Umbilical cord (tissue), 2 donors: ENCODE measurements around the gene FBXO34. TPM values are rescaled to one million over a fixed set of nuclear protein-coding genes. Genes with fewer than 3 reads are reported as not detected.

Source experiments
- DNase-seq: peaks from one replicate; pipeline ENCODE4 v3.0.0-alpha.2; 2015; ENCODE audit warnings: low spot score
- total RNA-seq: library from RNA; depleted of rRNA; stranded (reverse); fragments of >200 nt; gene quantifications from one replicate; pipeline ENCODE4 v1.2.3, GENCODE V29; 2014; ENCODE audit warnings: low replicate concordance; ENCODE audit not compliant: insufficient read depth

Gene FBXO34, protein sequence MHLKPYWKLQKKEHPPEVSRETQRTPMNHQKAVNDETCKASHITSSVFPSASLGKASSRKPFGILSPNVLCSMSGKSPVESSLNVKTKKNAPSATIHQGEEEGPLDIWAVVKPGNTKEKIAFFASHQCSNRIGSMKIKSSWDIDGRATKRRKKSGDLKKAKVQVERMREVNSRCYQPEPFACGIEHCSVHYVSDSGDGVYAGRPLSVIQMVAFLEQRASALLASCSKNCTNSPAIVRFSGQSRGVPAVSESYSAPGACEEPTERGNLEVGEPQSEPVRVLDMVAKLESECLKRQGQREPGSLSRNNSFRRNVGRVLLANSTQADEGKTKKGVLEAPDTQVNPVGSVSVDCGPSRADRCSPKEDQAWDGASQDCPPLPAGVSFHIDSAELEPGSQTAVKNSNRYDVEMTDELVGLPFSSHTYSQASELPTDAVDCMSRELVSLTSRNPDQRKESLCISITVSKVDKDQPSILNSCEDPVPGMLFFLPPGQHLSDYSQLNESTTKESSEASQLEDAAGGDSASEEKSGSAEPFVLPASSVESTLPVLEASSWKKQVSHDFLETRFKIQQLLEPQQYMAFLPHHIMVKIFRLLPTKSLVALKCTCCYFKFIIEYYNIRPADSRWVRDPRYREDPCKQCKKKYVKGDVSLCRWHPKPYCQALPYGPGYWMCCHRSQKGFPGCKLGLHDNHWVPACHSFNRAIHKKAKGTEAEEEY
- total RNA-seq = 37.3 TPM

- DNase-seq = peak; percentile 99
Observed at GRCh38 chr14:55270832-55271571, at the start of gene FBXO34. Gene FBXO34 (plus strand): TSS chr14:55271421. CDS start chr14:55350391, 78,970 bp downstream.

DNA sequence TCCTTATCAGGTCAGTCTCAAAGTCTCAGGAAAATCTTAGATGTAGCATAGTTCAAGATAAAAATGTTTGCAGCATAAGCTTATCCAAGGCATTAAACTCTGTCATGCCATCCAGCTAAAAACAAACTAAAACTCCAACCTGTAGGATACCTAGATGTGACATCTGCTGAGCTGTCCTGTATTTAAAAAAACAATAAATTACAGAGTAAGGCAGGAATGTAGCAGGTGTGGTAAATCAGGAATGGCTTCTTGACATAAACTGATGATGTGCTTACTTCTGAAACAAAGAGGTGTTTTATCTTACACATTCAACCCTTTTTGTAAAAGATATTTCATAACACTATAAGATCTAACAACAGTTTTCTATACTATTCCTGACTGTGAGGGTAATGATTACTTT is 49.3 kb upstream of the FBXO34 start:
- peak; percentile 13 for DNase-seq

GRCh38 chr14:55223364-55223763 is 47.9 kb upstream of the FBXO34 start:
- no peak for DNase-seq

- no peak for DNase-seq
Observed at GRCh38 chr14:55228261-55228660, 43.0 kb upstream of the FBXO34 start.

GRCh38 chr14:55233591-55233990 is 37.6 kb upstream of the FBXO34 start:
- no peak for DNase-seq

GRCh38 chr14:55238019-55238680 is 33.1 kb upstream of the FBXO34 start:
- DNase-seq = peak; percentile 20

DNA sequence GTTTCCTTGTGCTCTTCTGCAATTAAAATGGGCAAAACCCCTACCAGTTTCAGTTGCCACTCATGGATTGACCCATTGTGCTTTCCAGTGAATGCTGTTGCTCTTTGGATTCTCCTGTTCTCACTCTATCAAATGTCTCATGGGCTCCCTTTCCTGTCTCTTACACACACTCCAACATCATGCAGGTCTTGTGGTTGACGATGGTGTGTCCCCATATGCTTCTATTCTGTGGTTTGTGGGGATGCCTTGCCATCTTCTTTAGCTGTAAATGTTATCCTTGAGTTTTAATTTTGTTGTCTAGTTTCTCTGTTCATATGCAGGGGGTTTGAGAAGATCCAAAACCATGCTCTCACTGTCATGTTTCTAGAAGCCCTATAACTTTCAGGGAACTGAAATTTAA is 31.9 kb upstream of the FBXO34 start:
- DNase-seq = no peak

DNA sequence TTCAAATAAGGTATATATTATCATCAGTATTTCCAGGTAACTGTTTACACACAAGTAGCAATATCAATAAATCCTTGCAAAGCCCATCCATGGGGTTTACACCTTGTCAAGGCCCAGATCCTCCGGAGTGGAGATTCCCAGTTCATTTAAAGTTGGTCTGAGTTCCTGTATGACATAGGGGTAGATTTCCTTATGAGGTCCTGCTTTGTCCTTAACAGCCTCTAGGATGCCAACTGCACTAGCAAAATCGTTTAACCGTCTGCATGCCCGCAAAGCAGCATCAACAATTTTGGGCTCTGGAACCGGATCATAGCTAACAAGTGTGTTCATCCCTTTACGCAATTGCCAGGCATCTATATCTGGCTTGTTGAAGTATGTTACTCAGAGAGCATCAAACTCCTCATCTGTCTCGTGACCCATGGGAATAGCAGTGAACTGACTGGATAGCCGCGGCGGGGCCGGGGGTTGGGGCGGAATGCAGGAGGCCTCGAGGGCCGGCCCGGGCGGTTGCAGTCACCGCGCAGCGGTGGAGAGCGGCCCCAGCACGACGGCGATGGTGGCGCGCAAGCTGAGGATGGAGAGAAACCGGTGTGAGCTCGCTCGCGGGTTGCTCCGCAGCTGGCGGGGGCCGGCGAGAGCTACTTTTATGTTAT is 30.6 kb upstream of the FBXO34 start:
- peak; percentile 13 for DNase-seq

DNA sequence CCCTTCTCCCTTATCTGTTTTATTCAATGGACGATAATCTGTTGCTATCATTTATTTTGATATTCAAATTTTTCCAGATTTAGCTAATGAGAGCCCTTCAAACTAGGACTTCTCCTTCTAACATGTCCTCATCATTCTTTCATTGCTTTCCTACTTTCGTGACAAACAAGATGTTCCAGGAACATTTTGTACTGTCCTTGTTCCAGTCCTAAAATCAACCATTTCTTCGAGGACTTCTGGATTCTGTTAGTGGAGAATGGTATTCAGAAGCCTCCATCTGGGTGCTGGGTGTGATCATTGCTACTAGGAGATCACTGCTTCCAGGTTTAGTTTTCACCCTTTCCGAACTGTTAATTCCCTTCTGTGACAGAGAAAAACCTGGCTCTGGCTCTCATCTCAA is 29.5 kb upstream of the FBXO34 start:
- no peak for DNase-seq

GRCh38 chr14:55243386-55243785 is 27.8 kb upstream of the FBXO34 start:
- DNase-seq = no peak

DNA sequence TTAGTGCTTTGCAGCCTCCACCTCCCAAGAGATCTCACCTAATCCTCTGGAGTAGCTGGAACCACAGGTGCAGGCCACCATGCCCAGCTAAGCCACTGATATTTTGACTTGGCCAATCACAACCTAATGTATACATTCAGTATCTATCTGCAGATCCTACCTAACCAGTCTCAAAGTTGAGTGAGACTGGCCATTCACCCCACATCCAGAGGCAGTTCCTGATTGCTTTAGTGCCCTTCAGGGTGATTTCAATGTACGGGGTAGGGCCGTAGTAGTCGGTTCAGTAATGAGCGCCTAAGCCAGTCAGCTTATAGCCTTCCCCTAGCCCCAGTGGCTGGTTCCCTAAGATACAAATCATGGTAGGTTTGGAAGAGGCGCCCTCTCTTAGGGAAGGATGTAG is 27.4 kb upstream of the FBXO34 start:
- DNase-seq = no peak

DNA sequence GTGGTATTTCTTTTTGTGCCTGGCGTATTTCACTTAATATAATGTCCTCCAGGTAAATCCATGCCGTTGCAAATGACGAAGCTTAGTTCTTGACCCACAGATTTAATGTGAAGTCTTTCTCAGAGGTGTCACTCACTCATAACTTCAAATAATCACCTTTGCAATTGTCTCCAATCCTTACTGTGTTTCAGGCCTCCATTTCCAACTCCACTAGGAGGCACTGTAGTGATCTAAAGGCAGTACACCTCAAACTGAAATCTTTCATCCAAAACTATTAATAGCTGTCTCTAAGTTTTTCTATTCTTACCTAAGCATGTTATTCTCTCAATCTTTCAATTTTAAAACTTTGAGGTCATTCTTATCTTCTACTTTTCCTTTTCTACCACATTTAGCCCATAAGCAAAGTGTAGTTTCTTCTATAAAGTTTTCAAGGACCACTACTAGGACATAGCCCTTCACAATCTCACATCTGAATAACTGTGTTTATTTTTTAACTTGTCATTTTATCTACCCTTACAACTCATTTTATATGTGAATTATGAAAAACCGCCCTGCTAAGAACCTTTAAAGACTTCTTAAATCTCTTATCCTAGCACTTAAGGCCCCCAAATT is 25.5 kb upstream of the FBXO34 start:
- no peak for DNase-seq

DNA sequence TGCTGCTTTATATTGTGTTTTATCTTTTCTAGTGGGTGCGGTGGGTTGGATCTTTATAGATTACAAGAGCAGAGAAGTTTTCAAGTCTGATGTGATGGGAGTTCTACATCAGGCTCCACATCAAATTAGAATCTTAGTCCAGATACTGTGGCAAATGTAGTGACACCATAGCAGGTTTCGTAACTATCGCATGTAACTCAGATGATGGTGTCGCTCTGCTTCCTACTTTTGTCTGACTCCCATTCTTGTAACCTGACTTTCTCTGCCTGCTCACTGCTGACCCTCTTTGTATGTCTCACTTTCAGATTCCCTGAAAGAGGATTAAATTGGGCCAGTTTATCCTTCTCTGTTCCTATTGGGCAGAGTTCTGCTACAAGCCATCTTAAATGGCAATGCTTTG is 22.8 kb upstream of the FBXO34 start:
- DNase-seq = no peak

DNA sequence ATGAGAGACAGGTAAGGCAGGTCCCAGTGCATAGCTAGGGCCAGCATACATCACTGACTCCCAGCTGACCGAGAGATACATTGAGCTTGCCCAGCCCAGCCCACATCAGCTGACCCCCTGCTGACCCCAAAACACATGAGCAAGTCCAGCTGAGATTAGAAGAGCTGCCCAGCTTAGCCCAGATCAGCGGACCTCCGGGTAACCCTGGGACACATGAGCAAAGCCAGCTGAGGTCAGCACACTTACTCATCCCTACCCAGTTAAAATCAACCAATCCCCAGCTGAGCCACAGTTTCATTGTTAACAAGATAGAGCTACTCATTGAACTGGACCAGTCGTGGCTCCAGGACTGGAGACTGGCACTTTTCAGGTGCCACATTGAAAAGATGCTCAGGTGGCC is 21.8 kb upstream of the FBXO34 start:
- peak; percentile 42 for DNase-seq

- DNase-seq = no peak
Observed at GRCh38 chr14:55253276-55253675, 17.9 kb upstream of the FBXO34 start.

DNA sequence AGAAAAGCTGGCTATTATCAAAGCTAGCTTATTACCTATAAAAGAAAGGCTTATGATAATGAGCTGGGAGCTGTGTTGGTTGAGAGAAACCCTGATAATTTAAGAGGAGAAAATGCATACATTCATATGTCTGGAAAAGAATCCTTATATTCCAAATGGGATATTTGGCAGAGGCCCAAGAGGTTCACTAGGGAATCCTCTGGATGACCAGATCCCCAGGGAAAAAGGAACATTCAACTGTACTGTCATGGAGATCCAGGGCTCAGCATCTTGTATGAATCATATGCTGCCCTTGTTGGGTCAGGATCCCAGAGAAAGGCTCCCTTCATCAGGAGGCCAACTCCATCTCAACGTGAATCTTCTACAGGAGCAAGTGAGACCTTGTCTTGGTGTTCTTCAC is 16.6 kb upstream of the FBXO34 start:
- no peak for DNase-seq

DNA sequence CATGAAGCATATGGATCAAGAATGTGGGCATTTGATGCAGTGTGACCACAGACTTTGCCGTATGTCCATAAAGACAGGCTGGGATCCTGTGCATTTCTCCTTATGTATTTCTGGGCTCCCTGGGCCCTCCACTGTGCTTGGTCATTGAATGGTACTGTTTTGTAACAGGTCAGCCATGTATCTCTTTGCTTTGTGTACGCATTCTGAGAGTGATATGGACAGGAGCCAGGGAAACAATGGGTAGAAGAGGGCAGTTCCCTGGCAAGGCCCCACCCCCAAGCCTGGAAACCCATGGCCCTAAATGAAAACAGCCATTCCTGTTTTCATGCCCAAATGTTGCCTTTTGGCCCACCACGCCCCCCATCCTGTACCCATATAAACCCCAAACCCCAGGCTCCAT is 15.2 kb upstream of the FBXO34 start:
- no peak for DNase-seq

- DNase-seq = no peak
Observed at GRCh38 chr14:55256586-55256985, 14.6 kb upstream of the FBXO34 start.

- DNase-seq = no peak
Observed at GRCh38 chr14:55265197-55265596, 6.0 kb upstream of the FBXO34 start.

- peak; percentile 56 for DNase-seq
Observed at GRCh38 chr14:55267820-55268219, 3.4 kb upstream of the FBXO34 start.
